Keratinocyte (primary cell): Measurements from ENCODE around the gene RBMS3.

Experiments
- EZH2 ChIP-seq: IDR thresholded peaks from one replicate; pipeline ENCODE4 v1.6.1; 2012; ENCODE audit warnings: inconsistent platforms, mild to moderate bottlenecking, low read length, moderate library complexity
- TF ChIP-seq, protein P1 (sequence below), 3 experiments: IDR thresholded peaks in 1 of 3; conservative IDR thresholded peaks in 1 of 3; optimal IDR thresholded peaks in 1 of 3; 2 replicates in 2 of 3; 3 replicates in 1 of 3; pipeline versions ENCODE3 to v1.5.1; 2011; ENCODE audit warnings: low read length in 3 of 3, mild to moderate bottlenecking in 3 of 3, moderate library complexity in 2 of 3, control low read depth in 1 of 3, inconsistent platforms in 1 of 3; ENCODE audit not compliant: insufficient read depth in 2 of 3; ENCODE audit errors: extremely low read depth in 1 of 3

DNA sequence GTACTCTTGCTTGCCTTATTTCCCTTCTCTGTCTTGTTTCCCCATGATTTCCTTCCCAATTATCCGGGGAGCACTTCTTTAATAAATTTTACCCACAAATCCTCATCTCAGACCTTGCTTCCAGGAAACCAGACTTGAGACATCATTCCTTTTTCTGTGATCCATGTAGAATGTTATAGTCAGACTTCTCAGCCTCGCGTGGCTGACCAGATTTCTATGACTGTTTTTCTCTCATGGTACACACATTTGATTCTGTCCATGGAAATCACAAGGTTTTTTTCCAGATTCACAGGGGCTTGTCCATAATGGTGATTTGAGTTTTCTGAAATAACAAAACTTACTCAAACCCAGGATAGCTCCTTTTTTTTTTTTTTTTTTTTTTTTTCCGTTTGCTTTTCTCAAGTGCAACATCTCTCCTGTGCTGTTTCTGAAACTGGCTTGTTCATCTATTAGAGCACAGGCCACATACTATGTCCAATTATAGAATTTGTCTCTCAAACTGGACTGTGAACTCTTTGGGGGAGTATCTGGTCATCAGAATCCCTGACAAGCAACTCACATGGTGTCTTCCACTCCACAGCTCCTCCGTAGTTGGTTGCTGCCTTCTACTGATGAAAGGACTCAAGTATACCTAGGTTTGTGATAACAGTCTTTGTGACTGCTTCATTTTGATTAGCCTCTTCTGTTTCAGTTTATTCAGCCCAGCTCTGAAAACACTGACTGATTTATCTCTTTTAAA is 50.8 kb downstream of the RBMS3 start:
- TF ChIP-seq, protein P1, sequence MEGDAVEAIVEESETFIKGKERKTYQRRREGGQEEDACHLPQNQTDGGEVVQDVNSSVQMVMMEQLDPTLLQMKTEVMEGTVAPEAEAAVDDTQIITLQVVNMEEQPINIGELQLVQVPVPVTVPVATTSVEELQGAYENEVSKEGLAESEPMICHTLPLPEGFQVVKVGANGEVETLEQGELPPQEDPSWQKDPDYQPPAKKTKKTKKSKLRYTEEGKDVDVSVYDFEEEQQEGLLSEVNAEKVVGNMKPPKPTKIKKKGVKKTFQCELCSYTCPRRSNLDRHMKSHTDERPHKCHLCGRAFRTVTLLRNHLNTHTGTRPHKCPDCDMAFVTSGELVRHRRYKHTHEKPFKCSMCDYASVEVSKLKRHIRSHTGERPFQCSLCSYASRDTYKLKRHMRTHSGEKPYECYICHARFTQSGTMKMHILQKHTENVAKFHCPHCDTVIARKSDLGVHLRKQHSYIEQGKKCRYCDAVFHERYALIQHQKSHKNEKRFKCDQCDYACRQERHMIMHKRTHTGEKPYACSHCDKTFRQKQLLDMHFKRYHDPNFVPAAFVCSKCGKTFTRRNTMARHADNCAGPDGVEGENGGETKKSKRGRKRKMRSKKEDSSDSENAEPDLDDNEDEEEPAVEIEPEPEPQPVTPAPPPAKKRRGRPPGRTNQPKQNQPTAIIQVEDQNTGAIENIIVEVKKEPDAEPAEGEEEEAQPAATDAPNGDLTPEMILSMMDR (optimal IDR thresholded peaks at IDR 0.05 in 1 of 3, IDR thresholded peaks at IDR 0.05 in 1 of 3, conservative IDR thresholded peaks at IDR 0.05 in 1 of 3; ENCODE audit: extremely low read depth in 1 of 3, insufficient read depth in 2 of 3, low read length in 3 of 3), result no peak
- no peak for TF ChIP-seq EZH2
